B cell (primary cell): Measurements from ENCODE around the gene ATG7. TPM values are rescaled to one million over a fixed set of nuclear protein-coding genes. Genes with fewer than 3 reads are reported as not detected.

Source experiments
- ATAC-seq: fragments of 200-7000 bp; cut with Tn5 transposase; one replicate; pipeline ENCODE4 v1.10.0; 2021; ENCODE audit warnings: low read depth, mild to moderate bottlenecking, moderate number of reproducible peaks, moderate library complexity
- CTCF ChIA-PET: fragments of 350-600 bp; sonication (Branson Sonifier 250); formaldehyde crosslinking; loops from one replicate; lab custom pipeline; 2021; ENCODE audit warnings: antibody characterized with exemption, inconsistent platforms; lab: Charles Lee
- POLR2A ChIA-PET: fragments of 350-600 bp; sonication (Branson Sonifier 250); formaldehyde crosslinking; loops from one replicate; lab custom pipeline; 2021; ENCODE audit warnings: antibody characterized with exemption; lab: Charles Lee
- DNase-seq: peaks from one replicate; pipeline ENCODE4 v3.0.0; 2013
- H2AFZ ChIP-seq: 2 replicates; pipeline ENCODE4 v1.6.1; 2012; ENCODE audit warnings: mild to moderate bottlenecking, low read depth, low read length; ENCODE audit not compliant: insufficient read depth, poor library complexity, severe bottlenecking
- H3K27ac ChIP-seq, 2 donors: 1 replicate in 1 of 2; 2 replicates in 1 of 2; pipeline ENCODE4 v1.5.1; 2012 to 2013; ENCODE audit warnings: low read length in 2 of 2, mild to moderate bottlenecking in 2 of 2, moderate library complexity in 1 of 2
- H3K27me3 ChIP-seq, 4 experiments: fragments of 200-600 bp in 1 of 4; sonication (generic) in 1 of 4; replicated peaks in 1 of 4; 1 replicate in 2 of 4; 2 replicates in 2 of 4; pipeline versions ENCODE4 v1.6.1 to v1.7.0; 2013 to 2016; ENCODE audit warnings: low read length in 3 of 4, mild to moderate bottlenecking in 2 of 4, mixed read lengths in 1 of 4, moderate library complexity in 1 of 4; ENCODE audit not compliant: insufficient read depth in 4 of 4, control insufficient read depth in 3 of 4; ENCODE audit errors: control extremely low read depth in 1 of 4
- H3K36me3 ChIP-seq, 2 experiments: replicated peaks in 1 of 2; 1 replicate in 1 of 2; 2 replicates in 1 of 2; pipeline versions ENCODE4 v1.6.1 to v1.7.1; 2013; ENCODE audit warnings: low read length in 1 of 2; ENCODE audit not compliant: insufficient read depth in 2 of 2, control insufficient read depth in 1 of 2; ENCODE audit errors: control extremely low read depth in 1 of 2, extremely low read depth in 1 of 2
- H3K4me1 ChIP-seq, 2 donors: fragments of 200-600 bp in 1 of 2; sonication (generic) in 1 of 2; 1 replicate in 1 of 2; 2 replicates in 1 of 2; pipeline versions ENCODE4 v1.5.1 to v1.6.1; 2013 to 2017; ENCODE audit warnings: low read length in 2 of 2; ENCODE audit not compliant: control insufficient read depth in 2 of 2, insufficient read depth in 2 of 2
- H3K4me2 ChIP-seq: replicated peaks from 2 replicates; pipeline ENCODE3; 2012; ENCODE audit warnings: mild to moderate bottlenecking, low read depth, low read length; ENCODE audit not compliant: poor library complexity, severe bottlenecking
- H3K4me3 ChIP-seq, 5 experiments: fragments of 200-600 bp in 1 of 5; sonication (generic) in 1 of 5; 1 replicate in 3 of 5; 2 replicates in 2 of 5; pipeline versions ENCODE4 v1.5.1 to v1.7.0; 2011 to 2016; ENCODE audit warnings: low read length in 4 of 5, mild to moderate bottlenecking in 4 of 5, low read depth in 2 of 5, control low read depth in 1 of 5, moderate library complexity in 1 of 5; ENCODE audit not compliant: insufficient read depth in 1 of 5; ENCODE audit errors: control extremely low read depth in 1 of 5, extremely low read depth in 1 of 5
- H3K79me2 ChIP-seq: fragments of 200-600 bp; sonication (generic); one replicate; pipeline ENCODE4 v1.6.0; 2016; ENCODE audit warnings: low read length; ENCODE audit not compliant: control insufficient read depth, insufficient read depth
- H3K9ac ChIP-seq: fragments of 200-600 bp; sonication (generic); 2 replicates; pipeline ENCODE4 v1.6.1; 2017; ENCODE audit warnings: mild to moderate bottlenecking, low read length, moderate library complexity
- H3K9me3 ChIP-seq, 3 donors: one replicate each; pipeline versions ENCODE4 v1.6.1 to v1.7.1; 2013; ENCODE audit warnings: low read length in 2 of 3; ENCODE audit not compliant: control insufficient read depth in 2 of 3, insufficient read depth in 1 of 3; ENCODE audit errors: control extremely low read depth in 1 of 3
- H4K20me1 ChIP-seq: 2 replicates; pipeline ENCODE4 v1.6.0; 2012; ENCODE audit warnings: mild to moderate bottlenecking, low read length; ENCODE audit not compliant: insufficient read depth, control insufficient read depth, poor library complexity, severe bottlenecking
- H3K27ac Mint-ChIP-seq: one replicate; pipeline ENCODE4 v1.8.0; 2021; ENCODE audit warnings: mixed read lengths
- H3K27me3 Mint-ChIP-seq: one replicate; pipeline ENCODE4 v1.8.0; 2021; ENCODE audit warnings: mixed read lengths
- H3K4me1 Mint-ChIP-seq: one replicate; pipeline ENCODE4 v1.8.0; 2021; ENCODE audit warnings: mixed read lengths
- H3K4me3 Mint-ChIP-seq: one replicate; pipeline ENCODE4 v1.8.0; 2021; ENCODE audit warnings: mixed read lengths
- H3K9me3 Mint-ChIP-seq: one replicate; pipeline ENCODE4 v1.8.0; 2022; ENCODE audit warnings: mixed read lengths; ENCODE audit not compliant: insufficient read depth
- CTCF ChIP-seq: fragments of 200-600 bp; IDR thresholded peaks from one replicate; pipeline ENCODE4 v1.8.0; 2022; ENCODE audit warnings: antibody characterized with exemption, mild to moderate bottlenecking
- EZH2 ChIP-seq: IDR thresholded peaks from 2 replicates; pipeline ENCODE4 v1.6.1; 2012; ENCODE audit warnings: borderline replicate concordance, low read depth, mild to moderate bottlenecking, moderate library complexity, low read length; ENCODE audit not compliant: insufficient read depth, poor library complexity, severe bottlenecking
- WGBS: methylation state at CpG from one replicate; pipeline ENCODE4 v1.1.5; 2013; ENCODE audit warnings: missing lambda C conversion rate; ENCODE audit not compliant: insufficient coverage; 5-methylcytosine and 5-hydroxymethylcytosine counted together
- intact Hi-C: fragments of 100-400 bp; cut with micrococcal nuclease; formaldehyde crosslinking; loops from one replicate; pipeline ENCODE4 v1.10.0; 2022
- polyA plus RNA-seq: library from polyadenylated mRNA; depleted of rRNA; stranded (reverse); fragments of >200 nt; gene quantifications from 2 replicates; pipeline ENCODE4 v1.2.3, GENCODE V29; 2012
- total RNA-seq, 2 donors: library from RNA; stranded (reverse); fragments of 120-200 nt in 1 of 2; gene quantifications; 1 replicate in 1 of 2; 2 replicates in 1 of 2; pipeline versions ENCODE4 v1.2.3 to v1.2.4, GENCODE V29; 2013 to 2022

The ATG7 gene
- total and polyA plus RNA-seq, 2 donors (not counting 1 experiment from before 2014, with no cell fraction given), result 13.9 to 66.4 TPM

- WGBS, result 100% methylated on average over 2 of the region's 11 CpGs
- Histone ChIP-seq H3K9me3 (no peaks in the 10 kb centered on the region), H3K27ac (peak overlapping the region; percentile 65 to 87), H3K36me3 (peaks cover 0 to 14% of the 10 kb centered on the region in 2 experiments), H3K9ac (peak overlapping the region; percentile 53), H3K27me3 (no peaks in the 10 kb centered on the region), H2AFZ (peak overlapping the region; percentile 46), H3K4me2 (peak overlapping the region; percentile 54), H3K4me3 (peak overlapping the region in 1 of 5 experiments; percentile 2), H4K20me1 (peaks cover 5% of the 10 kb centered on the region), H3K4me1 (peaks cover 18 to 27% of the 10 kb centered on the region in 2 donors), H3K79me2 (peaks cover 39% of the 10 kb centered on the region)
- ATAC-seq, result no peak
- TF ChIP-seq EZH2 (no peak), CTCF (no peak)
- H3K27ac Mint-ChIP-seq, result peak overlapping the region; percentile 93
- ChIA-PET CTCF (no interaction called here), POLR2A (no interaction called here)
- no peak for DNase-seq
- H3K9me3 Mint-ChIP-seq, result no peaks in the 10 kb centered on the region
- peaks cover 44% of the 10 kb centered on the region for H3K4me1 Mint-ChIP-seq
- peak overlapping the region; percentile 87 for H3K4me3 Mint-ChIP-seq
- no peaks in the 10 kb centered on the region for H3K27me3 Mint-ChIP-seq
- intact Hi-C loops, result loop anchor here (2.0 kb wide), 3 partner anchors 22 to 116 kb away; partner anchors contain the start of gene VGLL4
Measured at GRCh38 chr3:11602239-11602840, 330.1 kb downstream of the ATG7 start.

GRCh38 chr3:11602886-11603527, 330.8 kb downstream of the ATG7 start:
- WGBS, result 80% methylated on average over 1 of the region's 5 CpGs
- H3K4me3 Mint-ChIP-seq, result peak overlapping the region; percentile 24
- ChIA-PET CTCF (no interaction called here), POLR2A (no interaction called here)
- Histone ChIP-seq H3K4me1 (peaks cover 18 to 27% of the 10 kb centered on the region in 2 donors), H3K4me2 (peak overlapping the region; percentile 54), H3K9ac (peak overlapping the region; percentile 53), H3K9me3 (no peaks in the 10 kb centered on the region), H3K27ac (peak overlapping the region; percentile 4 to 87), H3K79me2 (peaks cover 32% of the 10 kb centered on the region), H2AFZ (no peak overlapping the region), H3K27me3 (no peaks in the 10 kb centered on the region), H4K20me1 (peaks cover 5% of the 10 kb centered on the region), H3K36me3 (peaks cover 0 to 14% of the 10 kb centered on the region in 2 experiments), H3K4me3 (no peak overlapping the region)
- H3K27me3 Mint-ChIP-seq, result no peaks in the 10 kb centered on the region
- intact Hi-C loops, result loop anchor here (2.0 kb wide), 3 partner anchors 22 to 116 kb away; partner anchors contain the start of gene VGLL4
- ATAC-seq, result no peak
- peaks cover 45% of the 10 kb centered on the region for H3K4me1 Mint-ChIP-seq
- H3K27ac Mint-ChIP-seq, result peak overlapping the region; percentile 68
- H3K9me3 Mint-ChIP-seq, result no peaks in the 10 kb centered on the region
- no peak for DNase-seq
- TF ChIP-seq EZH2, result no peak
- TF ChIP-seq CTCF, result no peak
